Adrenal gland (tissue), 12 donors: ENCODE data around the gene CYP4V2. TPM values are rescaled to one million over a fixed set of nuclear protein-coding genes. Genes with fewer than 3 reads are reported as not detected.

Source experiments
- DNase-seq, 7 donors: peaks; one replicate each; pipeline ENCODE4 v3.0.0-alpha.2; 2019 to 2020
- H3K27ac ChIP-seq, 5 donors: fragments of 200-600 bp; sonication (generic) in 4 of 5; 1 replicate in 3 of 5; 2 replicates in 2 of 5; pipeline versions ENCODE4 v1.5.1 to v1.8.0; 2016 to 2020; ENCODE audit warnings: mild to moderate bottlenecking in 1 of 5
- H3K27me3 ChIP-seq: fragments of 200-600 bp; 2 replicates; pipeline ENCODE4 v1.8.0; 2021
- H3K36me3 ChIP-seq, 2 donors: fragments of 200-600 bp; replicated peaks in 1 of 2; 1 replicate in 1 of 2; 2 replicates in 1 of 2; pipeline versions ENCODE4 v1.5.1 to v1.8.0; 2018 to 2022
- H3K4me1 ChIP-seq, 2 donors: fragments of 200-600 bp; replicated peaks in 1 of 2; 1 replicate in 1 of 2; 2 replicates in 1 of 2; pipeline versions ENCODE4 v1.5.1 to v1.8.0; 2018 to 2021
- H3K4me3 ChIP-seq, 4 donors: fragments of 200-600 bp; sonication (generic) in 3 of 4; one replicate each; pipeline ENCODE4 v1.5.1; 2016 to 2018
- H3K9me3 ChIP-seq, 3 donors: fragments of 200-600 bp; sonication (generic) in 1 of 3; replicated peaks in 1 of 3; 1 replicate in 2 of 3; 2 replicates in 1 of 3; pipeline versions ENCODE4 v1.5.1 to v1.8.0; 2016 to 2021
- POLR2A ChIP-seq, 2 donors: fragments of 450-650 bp; IDR thresholded peaks; one replicate each; pipeline ENCODE4 v1.6.1; 2017; ENCODE audit warnings: antibody characterized with exemption in 2 of 2, mild to moderate bottlenecking in 2 of 2, moderate library complexity in 1 of 2
- WGBS, 4 donors: extraction: QIAGEN DNeasy Blood & Tissue Kit in 2 of 4; methylation state at CpG; one replicate each; pipeline versions ENCODE4 v1.1.5 to v1.1.7; 2013 to 2017; 5-methylcytosine and 5-hydroxymethylcytosine counted together
- intact Hi-C, 2 donors: fragments of 100-400 bp; cut with DNase I; formaldehyde crosslinking; loops; one replicate each; pipeline versions ENCODE4 v1.14.1 to v1.15.0; 2022 to 2023
- polyA plus RNA-seq, 3 donors: library from polyadenylated mRNA; stranded (reverse); fragments of 200-250 nt in 2 of 3; fragments of 350-450 nt in 1 of 3; fragmentation: Illumina TruSeq in 1 of 3; extraction: RNeasy Lipid Tissue Mini Kit (QIAGEN cat#74804) in 1 of 3; gene quantifications; one replicate each; pipeline ENCODE4 v1.2.3, GENCODE V29; 2013 to 2014
- total RNA-seq, 9 donors: library from RNA; depleted of rRNA in 4 of 9; stranded (reverse); fragments of >200 nt in 4 of 9; fragments of 120-200 nt in 1 of 9; fragmentation: NEBNext Ultra II Directional in 1 of 9; extraction: Animal tissue kit (Norgen Biotek cat#: 25700) in 1 of 9; gene quantifications; one replicate each; pipeline versions ENCODE4 v1.1.0 to v1.2.4, GENCODE V29; 2013 to 2023
- TF ChIP-seq, protein P1 (sequence below), 6 experiments: fragments of 450-650 bp in 4 of 6; fragments of 200-600 bp in 2 of 6; sonication (generic) in 1 of 6; IDR thresholded peaks; 1 replicate in 5 of 6; 2 replicates in 1 of 6; pipeline versions ENCODE4 v1.5.1 to v1.8.0; 2016 to 2021; ENCODE audit warnings: antibody characterized with exemption in 6 of 6, mild to moderate bottlenecking in 2 of 6, moderate library complexity in 1 of 6
- donor health status: healthy with polysubstance abuse.
- donor health status: Bipolar disorder and iron deficiency.
- donor health status: DM: yes; HTN: yes; CAD: no.
- donor health status: DM: no; HTN: no; CAD: no.
- donor health status: DM: no; HTN: no; CAD: no.
- donor health status: DM: yes; HTN: yes; CAD: no.

Gene CYP4V2
- total and polyA plus RNA-seq, 12 donors, result 11.5 to 106 (median 61.0) TPM

- no peak for TF ChIP-seq POLR2A (IDR thresholded peaks at IDR 0.05)
- TF ChIP-seq, protein P1, sequence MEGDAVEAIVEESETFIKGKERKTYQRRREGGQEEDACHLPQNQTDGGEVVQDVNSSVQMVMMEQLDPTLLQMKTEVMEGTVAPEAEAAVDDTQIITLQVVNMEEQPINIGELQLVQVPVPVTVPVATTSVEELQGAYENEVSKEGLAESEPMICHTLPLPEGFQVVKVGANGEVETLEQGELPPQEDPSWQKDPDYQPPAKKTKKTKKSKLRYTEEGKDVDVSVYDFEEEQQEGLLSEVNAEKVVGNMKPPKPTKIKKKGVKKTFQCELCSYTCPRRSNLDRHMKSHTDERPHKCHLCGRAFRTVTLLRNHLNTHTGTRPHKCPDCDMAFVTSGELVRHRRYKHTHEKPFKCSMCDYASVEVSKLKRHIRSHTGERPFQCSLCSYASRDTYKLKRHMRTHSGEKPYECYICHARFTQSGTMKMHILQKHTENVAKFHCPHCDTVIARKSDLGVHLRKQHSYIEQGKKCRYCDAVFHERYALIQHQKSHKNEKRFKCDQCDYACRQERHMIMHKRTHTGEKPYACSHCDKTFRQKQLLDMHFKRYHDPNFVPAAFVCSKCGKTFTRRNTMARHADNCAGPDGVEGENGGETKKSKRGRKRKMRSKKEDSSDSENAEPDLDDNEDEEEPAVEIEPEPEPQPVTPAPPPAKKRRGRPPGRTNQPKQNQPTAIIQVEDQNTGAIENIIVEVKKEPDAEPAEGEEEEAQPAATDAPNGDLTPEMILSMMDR (IDR thresholded peaks at IDR 0.05), result no peak
- intact Hi-C loops, result no loop called here
- DNase-seq, result no peak
- 88 to 92% (median 88%) methylated on average over 7 of the region's 7 CpGs for WGBS, 4 donors
- H3K27me3 ChIP-seq, result no peaks in the 10 kb centered on the region
- no peak overlapping the region for H3K4me3 ChIP-seq
- no peaks in the 10 kb centered on the region for H3K9me3 ChIP-seq
- no peak overlapping the region for H3K27ac ChIP-seq
- H3K36me3 ChIP-seq, result no peaks in the 10 kb centered on the region
- no peaks in the 10 kb centered on the region for H3K4me1 ChIP-seq
Measured at GRCh38 chr4:186151499-186151898, 39.9 kb upstream of the CYP4V2 start.

- no peaks in the 10 kb centered on the region for H3K4me1 ChIP-seq
- no peak overlapping the region for H3K27ac ChIP-seq
- WGBS, 4 donors, result 83 to 93% (median 84%) methylated on average over 6 to 17 of the region's 17 CpGs
- no peaks in the 10 kb centered on the region for H3K9me3 ChIP-seq
- DNase-seq, result no peak
- H3K27me3 ChIP-seq, result no peaks in the 10 kb centered on the region
- no peak for TF ChIP-seq POLR2A (IDR thresholded peaks at IDR 0.05)
- TF ChIP-seq, protein P1 (IDR thresholded peaks at IDR 0.05), result no peak
- no peak overlapping the region for H3K4me3 ChIP-seq
- H3K36me3 ChIP-seq, result no peaks in the 10 kb centered on the region
- intact Hi-C loops, result no loop called here
Measured at GRCh38 chr4:186158021-186158813, 33.1 kb upstream of the CYP4V2 start.

DNA sequence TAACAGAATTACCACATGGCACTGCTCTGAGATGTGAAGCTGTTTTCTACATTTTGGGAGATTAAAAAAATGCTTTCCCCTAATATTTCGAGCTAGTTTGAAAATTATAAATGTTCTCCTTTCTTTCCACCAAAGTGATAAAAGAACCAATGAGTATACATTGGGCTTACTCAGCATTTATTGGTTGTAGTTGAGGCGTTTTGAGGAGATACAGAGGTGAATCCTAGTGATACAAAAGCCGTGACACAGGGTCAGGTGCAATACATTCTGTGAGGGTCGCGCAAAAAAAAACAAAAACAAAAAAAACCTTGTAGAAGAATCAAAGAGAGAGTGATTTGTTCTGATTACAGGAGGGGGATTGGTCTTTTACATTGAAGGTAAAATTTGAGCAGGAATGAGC lies 32.4 kb upstream of the CYP4V2 start:
- DNase-seq, result no peak
- TF ChIP-seq, protein P1 (IDR thresholded peaks at IDR 0.05), result no peak
- TF ChIP-seq POLR2A (IDR thresholded peaks at IDR 0.05), result no peak
- Histone ChIP-seq H3K36me3 (no peaks in the 10 kb centered on the region), H3K9me3 (no peaks in the 10 kb centered on the region), H3K27me3 (no peaks in the 10 kb centered on the region), H3K4me3 (no peak overlapping the region), H3K4me1 (no peaks in the 10 kb centered on the region), H3K27ac (no peak overlapping the region)
- 78 to 93% (median 89%) methylated on average over 5 of the region's 5 CpGs for WGBS, 4 donors
- intact Hi-C loops, result no loop called here

DNA sequence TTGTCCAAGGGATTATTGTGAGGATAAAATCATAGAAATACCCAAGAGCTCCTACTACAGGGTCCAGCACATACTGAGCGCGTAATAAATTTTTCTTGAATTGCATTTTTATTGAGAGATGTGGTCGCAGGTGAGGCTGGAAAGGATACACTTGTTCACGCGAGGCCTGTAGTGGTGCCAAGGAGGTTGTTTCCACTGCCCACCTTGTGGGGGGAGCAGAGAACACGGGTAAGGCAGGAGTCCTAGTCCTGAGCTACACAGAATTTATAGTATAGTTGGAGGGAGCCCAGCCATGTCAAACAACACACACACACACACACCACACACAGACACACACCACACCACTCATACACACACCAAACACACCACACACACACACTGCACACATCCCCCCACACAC lies 31.8 kb upstream of the CYP4V2 start:
- H3K4me1 ChIP-seq, result no peaks in the 10 kb centered on the region
- no peaks in the 10 kb centered on the region for H3K36me3 ChIP-seq
- H3K27ac ChIP-seq, result no peak overlapping the region
- H3K9me3 ChIP-seq, result no peaks in the 10 kb centered on the region
- WGBS, 4 donors, result 89 to 94% (median 92%) methylated on average over 6 of the region's 6 CpGs
- no peaks in the 10 kb centered on the region for H3K27me3 ChIP-seq
- DNase-seq, result no peak
- TF ChIP-seq, protein P1 (IDR thresholded peaks at IDR 0.05), result no peak
- no peak for TF ChIP-seq POLR2A (IDR thresholded peaks at IDR 0.05)
- intact Hi-C loops, result no loop called here
- no peak overlapping the region for H3K4me3 ChIP-seq
